B cell (primary cell): ENCODE data around the gene CCDC190. TPM values are rescaled to one million over a fixed set of nuclear protein-coding genes. Genes with fewer than 3 reads are reported as not detected.

ENCODE experiments used
- ATAC-seq: fragments of 200-7000 bp; cut with Tn5 transposase; one replicate; pipeline ENCODE4 v1.10.0; 2021; ENCODE audit warnings: low read depth, mild to moderate bottlenecking, moderate number of reproducible peaks, moderate library complexity
- CTCF ChIA-PET: fragments of 350-600 bp; sonication (Branson Sonifier 250); formaldehyde crosslinking; loops from one replicate; lab custom pipeline; 2021; ENCODE audit warnings: antibody characterized with exemption, inconsistent platforms; lab: Charles Lee
- POLR2A ChIA-PET: fragments of 350-600 bp; sonication (Branson Sonifier 250); formaldehyde crosslinking; loops from one replicate; lab custom pipeline; 2021; ENCODE audit warnings: antibody characterized with exemption; lab: Charles Lee
- DNase-seq: peaks from one replicate; pipeline ENCODE4 v3.0.0; 2013
- H2AFZ ChIP-seq: 2 replicates; pipeline ENCODE4 v1.6.1; 2012; ENCODE audit warnings: mild to moderate bottlenecking, low read depth, low read length; ENCODE audit not compliant: insufficient read depth, poor library complexity, severe bottlenecking
- H3K27ac ChIP-seq, 2 donors: 1 replicate in 1 of 2; 2 replicates in 1 of 2; pipeline ENCODE4 v1.5.1; 2012 to 2013; ENCODE audit warnings: low read length in 2 of 2, mild to moderate bottlenecking in 2 of 2, moderate library complexity in 1 of 2
- H3K27me3 ChIP-seq, 4 experiments: fragments of 200-600 bp in 1 of 4; sonication (generic) in 1 of 4; replicated peaks in 1 of 4; 1 replicate in 2 of 4; 2 replicates in 2 of 4; pipeline versions ENCODE4 v1.6.1 to v1.7.0; 2013 to 2016; ENCODE audit warnings: low read length in 3 of 4, mild to moderate bottlenecking in 2 of 4, mixed read lengths in 1 of 4, moderate library complexity in 1 of 4; ENCODE audit not compliant: insufficient read depth in 4 of 4, control insufficient read depth in 3 of 4; ENCODE audit errors: control extremely low read depth in 1 of 4
- H3K36me3 ChIP-seq, 2 experiments: replicated peaks in 1 of 2; 1 replicate in 1 of 2; 2 replicates in 1 of 2; pipeline versions ENCODE4 v1.6.1 to v1.7.1; 2013; ENCODE audit warnings: low read length in 1 of 2; ENCODE audit not compliant: insufficient read depth in 2 of 2, control insufficient read depth in 1 of 2; ENCODE audit errors: control extremely low read depth in 1 of 2, extremely low read depth in 1 of 2
- H3K4me1 ChIP-seq, 2 donors: fragments of 200-600 bp in 1 of 2; sonication (generic) in 1 of 2; 1 replicate in 1 of 2; 2 replicates in 1 of 2; pipeline versions ENCODE4 v1.5.1 to v1.6.1; 2013 to 2017; ENCODE audit warnings: low read length in 2 of 2; ENCODE audit not compliant: control insufficient read depth in 2 of 2, insufficient read depth in 2 of 2
- H3K4me2 ChIP-seq: replicated peaks from 2 replicates; pipeline ENCODE3; 2012; ENCODE audit warnings: mild to moderate bottlenecking, low read depth, low read length; ENCODE audit not compliant: poor library complexity, severe bottlenecking
- H3K4me3 ChIP-seq, 5 experiments: fragments of 200-600 bp in 1 of 5; sonication (generic) in 1 of 5; 1 replicate in 3 of 5; 2 replicates in 2 of 5; pipeline versions ENCODE4 v1.5.1 to v1.7.0; 2011 to 2016; ENCODE audit warnings: low read length in 4 of 5, mild to moderate bottlenecking in 4 of 5, low read depth in 2 of 5, control low read depth in 1 of 5, moderate library complexity in 1 of 5; ENCODE audit not compliant: insufficient read depth in 1 of 5; ENCODE audit errors: control extremely low read depth in 1 of 5, extremely low read depth in 1 of 5
- H3K79me2 ChIP-seq: fragments of 200-600 bp; sonication (generic); one replicate; pipeline ENCODE4 v1.6.0; 2016; ENCODE audit warnings: low read length; ENCODE audit not compliant: control insufficient read depth, insufficient read depth
- H3K9ac ChIP-seq: fragments of 200-600 bp; sonication (generic); 2 replicates; pipeline ENCODE4 v1.6.1; 2017; ENCODE audit warnings: mild to moderate bottlenecking, low read length, moderate library complexity
- H3K9me3 ChIP-seq, 3 donors: one replicate each; pipeline versions ENCODE4 v1.6.1 to v1.7.1; 2013; ENCODE audit warnings: low read length in 2 of 3; ENCODE audit not compliant: control insufficient read depth in 2 of 3, insufficient read depth in 1 of 3; ENCODE audit errors: control extremely low read depth in 1 of 3
- H4K20me1 ChIP-seq: 2 replicates; pipeline ENCODE4 v1.6.0; 2012; ENCODE audit warnings: mild to moderate bottlenecking, low read length; ENCODE audit not compliant: insufficient read depth, control insufficient read depth, poor library complexity, severe bottlenecking
- H3K27ac Mint-ChIP-seq: one replicate; pipeline ENCODE4 v1.8.0; 2021; ENCODE audit warnings: mixed read lengths
- H3K27me3 Mint-ChIP-seq: one replicate; pipeline ENCODE4 v1.8.0; 2021; ENCODE audit warnings: mixed read lengths
- H3K4me1 Mint-ChIP-seq: one replicate; pipeline ENCODE4 v1.8.0; 2021; ENCODE audit warnings: mixed read lengths
- H3K4me3 Mint-ChIP-seq: one replicate; pipeline ENCODE4 v1.8.0; 2021; ENCODE audit warnings: mixed read lengths
- H3K9me3 Mint-ChIP-seq: one replicate; pipeline ENCODE4 v1.8.0; 2022; ENCODE audit warnings: mixed read lengths; ENCODE audit not compliant: insufficient read depth
- EZH2 ChIP-seq: IDR thresholded peaks from 2 replicates; pipeline ENCODE4 v1.6.1; 2012; ENCODE audit warnings: borderline replicate concordance, low read depth, mild to moderate bottlenecking, moderate library complexity, low read length; ENCODE audit not compliant: insufficient read depth, poor library complexity, severe bottlenecking
- WGBS: methylation state at CpG from one replicate; pipeline ENCODE4 v1.1.5; 2013; ENCODE audit warnings: missing lambda C conversion rate; ENCODE audit not compliant: insufficient coverage; 5-methylcytosine and 5-hydroxymethylcytosine counted together
- intact Hi-C: fragments of 100-400 bp; cut with micrococcal nuclease; formaldehyde crosslinking; loops from one replicate; pipeline ENCODE4 v1.10.0; 2022
- polyA plus RNA-seq: library from polyadenylated mRNA; depleted of rRNA; stranded (reverse); fragments of >200 nt; gene quantifications from 2 replicates; pipeline ENCODE4 v1.2.3, GENCODE V29; 2012
- total RNA-seq, 2 donors: library from RNA; stranded (reverse); fragments of 120-200 nt in 1 of 2; gene quantifications; 1 replicate in 1 of 2; 2 replicates in 1 of 2; pipeline versions ENCODE4 v1.2.3 to v1.2.4, GENCODE V29; 2013 to 2022
- TF ChIP-seq, protein P1 (sequence below): fragments of 200-600 bp; IDR thresholded peaks from one replicate; pipeline ENCODE4 v1.8.0; 2022; ENCODE audit warnings: antibody characterized with exemption, mild to moderate bottlenecking

CCDC190 gene
- total and polyA plus RNA-seq, 2 donors (not counting 1 experiment from before 2014, with no cell fraction given): not detected

DNA sequence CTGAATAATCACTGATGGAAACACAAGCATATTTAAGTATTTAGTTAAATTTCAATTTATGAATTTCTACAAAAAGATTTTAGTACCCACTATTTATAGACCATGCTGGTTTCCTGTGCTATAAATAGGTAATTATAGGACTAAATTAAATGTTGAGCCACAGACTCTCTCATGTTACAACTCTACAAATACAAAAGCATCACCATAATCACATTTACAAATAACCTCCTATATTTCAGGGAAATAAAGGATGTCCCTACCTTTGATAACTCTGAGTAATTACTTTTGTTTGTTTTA is 32.6 kb upstream of the CCDC190 start:
- H3K27ac Mint-ChIP-seq: no peak overlapping the region
- H2AFZ ChIP-seq: no peak overlapping the region
- no peak for TF ChIP-seq EZH2
- TF ChIP-seq, protein P1, sequence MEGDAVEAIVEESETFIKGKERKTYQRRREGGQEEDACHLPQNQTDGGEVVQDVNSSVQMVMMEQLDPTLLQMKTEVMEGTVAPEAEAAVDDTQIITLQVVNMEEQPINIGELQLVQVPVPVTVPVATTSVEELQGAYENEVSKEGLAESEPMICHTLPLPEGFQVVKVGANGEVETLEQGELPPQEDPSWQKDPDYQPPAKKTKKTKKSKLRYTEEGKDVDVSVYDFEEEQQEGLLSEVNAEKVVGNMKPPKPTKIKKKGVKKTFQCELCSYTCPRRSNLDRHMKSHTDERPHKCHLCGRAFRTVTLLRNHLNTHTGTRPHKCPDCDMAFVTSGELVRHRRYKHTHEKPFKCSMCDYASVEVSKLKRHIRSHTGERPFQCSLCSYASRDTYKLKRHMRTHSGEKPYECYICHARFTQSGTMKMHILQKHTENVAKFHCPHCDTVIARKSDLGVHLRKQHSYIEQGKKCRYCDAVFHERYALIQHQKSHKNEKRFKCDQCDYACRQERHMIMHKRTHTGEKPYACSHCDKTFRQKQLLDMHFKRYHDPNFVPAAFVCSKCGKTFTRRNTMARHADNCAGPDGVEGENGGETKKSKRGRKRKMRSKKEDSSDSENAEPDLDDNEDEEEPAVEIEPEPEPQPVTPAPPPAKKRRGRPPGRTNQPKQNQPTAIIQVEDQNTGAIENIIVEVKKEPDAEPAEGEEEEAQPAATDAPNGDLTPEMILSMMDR: no peak
- H3K4me1 Mint-ChIP-seq: no peaks in the 10 kb centered on the region
- H3K4me1 ChIP-seq: no peaks in the 10 kb centered on the region
- H3K4me2 ChIP-seq: no peak overlapping the region
- H3K4me3 ChIP-seq: no peak overlapping the region
- H3K36me3 ChIP-seq: no peaks in the 10 kb centered on the region
- CTCF ChIA-PET: no interaction called here
- H3K79me2 ChIP-seq: no peaks in the 10 kb centered on the region
- DNase-seq: no peak
- POLR2A ChIA-PET: no interaction called here
- H3K27me3 Mint-ChIP-seq: peaks cover 4% of the 10 kb centered on the region
- H4K20me1 ChIP-seq: no peaks in the 10 kb centered on the region
- H3K27me3 ChIP-seq: no peaks in the 10 kb centered on the region
- H3K9ac ChIP-seq: no peak overlapping the region
- intact Hi-C loops: no loop called here
- H3K4me3 Mint-ChIP-seq: no peak overlapping the region
- ATAC-seq: no peak
- H3K27ac ChIP-seq: no peak overlapping the region
- H3K9me3 ChIP-seq: no peaks in the 10 kb centered on the region
- no peaks in the 10 kb centered on the region for H3K9me3 Mint-ChIP-seq

DNA sequence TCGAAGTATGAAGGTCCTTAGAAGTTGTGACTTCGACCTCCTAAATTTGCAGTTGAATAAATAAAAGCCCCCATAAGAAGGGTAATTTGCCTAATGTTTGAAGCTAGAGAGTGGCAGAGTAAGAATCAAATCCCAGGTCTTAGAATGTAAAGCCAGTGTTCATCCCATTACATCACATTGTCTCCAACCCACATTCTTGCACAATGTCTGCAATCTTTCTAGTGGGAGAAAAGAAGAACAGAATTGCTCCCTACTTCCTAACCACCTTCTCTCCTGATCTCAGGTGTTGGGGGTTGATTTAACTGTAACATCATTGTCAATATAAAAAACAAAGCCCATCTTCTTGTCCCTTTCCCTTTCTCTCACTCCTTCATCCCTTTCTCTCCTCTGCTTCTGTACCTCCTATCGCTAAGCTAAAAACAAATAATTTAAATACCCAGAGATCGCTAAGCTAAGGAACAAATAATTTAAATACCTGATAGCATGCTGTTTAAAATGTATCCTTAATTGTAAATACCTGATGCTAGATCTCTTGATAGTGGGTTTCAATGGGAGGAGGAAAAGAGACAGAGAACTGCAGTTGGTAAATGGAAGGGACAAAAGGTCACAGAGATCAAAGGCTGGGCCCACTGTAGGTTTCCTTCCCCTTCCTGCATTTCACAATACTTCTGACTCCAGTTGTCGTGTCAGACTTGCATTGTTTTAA is 32.1 kb upstream of the CCDC190 start:
- H3K4me1 Mint-ChIP-seq: no peaks in the 10 kb centered on the region
- H3K4me2 ChIP-seq: no peak overlapping the region
- peaks cover 4% of the 10 kb centered on the region for H3K27me3 Mint-ChIP-seq
- H3K79me2 ChIP-seq: no peaks in the 10 kb centered on the region
- H3K4me3 ChIP-seq: no peak overlapping the region
- ATAC-seq (no peak), DNase-seq (no peak)
- TF ChIP-seq EZH2: no peak
- TF ChIP-seq, protein P1: no peak
- CTCF ChIA-PET: no interaction called here
- no peak overlapping the region for H3K9ac ChIP-seq
- H2AFZ ChIP-seq: no peak overlapping the region
- no peak overlapping the region for H3K27ac Mint-ChIP-seq
- H3K27me3 ChIP-seq: no peaks in the 10 kb centered on the region
- H3K4me3 Mint-ChIP-seq: no peak overlapping the region
- no peak overlapping the region for H3K27ac ChIP-seq
- no peaks in the 10 kb centered on the region for H3K9me3 ChIP-seq
- no peaks in the 10 kb centered on the region for H3K4me1 ChIP-seq
- H4K20me1 ChIP-seq: no peaks in the 10 kb centered on the region
- POLR2A ChIA-PET: no interaction called here
- no CpG with 5 or more reads among the region's 5 CpGs for WGBS
- no peaks in the 10 kb centered on the region for H3K9me3 Mint-ChIP-seq
- intact Hi-C loops: no loop called here
- H3K36me3 ChIP-seq: no peaks in the 10 kb centered on the region
